ENCODE data around the gene KRTAP23-1.

- TF ChIP-seq, protein P1, sequence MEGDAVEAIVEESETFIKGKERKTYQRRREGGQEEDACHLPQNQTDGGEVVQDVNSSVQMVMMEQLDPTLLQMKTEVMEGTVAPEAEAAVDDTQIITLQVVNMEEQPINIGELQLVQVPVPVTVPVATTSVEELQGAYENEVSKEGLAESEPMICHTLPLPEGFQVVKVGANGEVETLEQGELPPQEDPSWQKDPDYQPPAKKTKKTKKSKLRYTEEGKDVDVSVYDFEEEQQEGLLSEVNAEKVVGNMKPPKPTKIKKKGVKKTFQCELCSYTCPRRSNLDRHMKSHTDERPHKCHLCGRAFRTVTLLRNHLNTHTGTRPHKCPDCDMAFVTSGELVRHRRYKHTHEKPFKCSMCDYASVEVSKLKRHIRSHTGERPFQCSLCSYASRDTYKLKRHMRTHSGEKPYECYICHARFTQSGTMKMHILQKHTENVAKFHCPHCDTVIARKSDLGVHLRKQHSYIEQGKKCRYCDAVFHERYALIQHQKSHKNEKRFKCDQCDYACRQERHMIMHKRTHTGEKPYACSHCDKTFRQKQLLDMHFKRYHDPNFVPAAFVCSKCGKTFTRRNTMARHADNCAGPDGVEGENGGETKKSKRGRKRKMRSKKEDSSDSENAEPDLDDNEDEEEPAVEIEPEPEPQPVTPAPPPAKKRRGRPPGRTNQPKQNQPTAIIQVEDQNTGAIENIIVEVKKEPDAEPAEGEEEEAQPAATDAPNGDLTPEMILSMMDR (IDR thresholded peaks at IDR 0.05) = no peak
- TF ChIP-seq POLR2A (IDR thresholded peaks at IDR 0.05) = no peak
These were observed 28.2 kb downstream of the KRTAP23-1 start, which contains the start of gene KRTAP26-1 for GRCh38 chr21:30320215-30320614.
